Skeletal muscle tissue (tissue), 4 donors: Measurements from ENCODE around the gene MADD. TPM values are rescaled to one million over a fixed set of nuclear protein-coding genes. Genes with fewer than 3 reads are reported as not detected.
A peak's percentile ranks its signal among the peaks of the same experiment; 100 is the strongest.

Source experiments
- H3K27ac ChIP-seq: one replicate; pipeline ENCODE4 v1.7.0; 2013; ENCODE audit warnings: mild to moderate bottlenecking, low read depth, low read length, inconsistent platforms
- H3K27me3 ChIP-seq, 3 donors: one replicate each; pipeline ENCODE4 v1.7.0; 2013; ENCODE audit warnings: low read length in 3 of 3; ENCODE audit not compliant: control insufficient read depth in 3 of 3, insufficient read depth in 3 of 3
- H3K36me3 ChIP-seq, 3 donors: one replicate each; pipeline ENCODE4 v1.7.0; 2013; ENCODE audit warnings: low read length in 3 of 3; ENCODE audit not compliant: control insufficient read depth in 3 of 3, insufficient read depth in 3 of 3
- H3K4me1 ChIP-seq, 3 donors: one replicate each; pipeline ENCODE4 v1.7.0; 2013; ENCODE audit warnings: low read length in 3 of 3, mild to moderate bottlenecking in 3 of 3; ENCODE audit not compliant: control insufficient read depth in 3 of 3, insufficient read depth in 3 of 3
- H3K4me3 ChIP-seq, 3 donors: one replicate each; pipeline ENCODE4 v1.7.0; 2013; ENCODE audit warnings: low read length in 3 of 3
- H3K9ac ChIP-seq, 3 donors: one replicate each; pipeline ENCODE4 v1.7.0; 2013; ENCODE audit warnings: low read length in 3 of 3, mild to moderate bottlenecking in 3 of 3, moderate library complexity in 2 of 3, low read depth in 1 of 3
- H3K9me3 ChIP-seq, 3 donors: one replicate each; pipeline ENCODE4 v1.7.0; 2013; ENCODE audit warnings: low read length in 3 of 3; ENCODE audit not compliant: control insufficient read depth in 3 of 3
- total RNA-seq: library from RNA; depleted of rRNA; stranded (reverse); fragments of >200 nt; gene quantifications from one replicate; pipeline ENCODE4 v1.2.3, GENCODE V29; 2014
- donor health status: Osteomylitis.

Gene MADD
- total RNA-seq, 1 donor from 2014 or later, result 15.7 TPM

DNA sequence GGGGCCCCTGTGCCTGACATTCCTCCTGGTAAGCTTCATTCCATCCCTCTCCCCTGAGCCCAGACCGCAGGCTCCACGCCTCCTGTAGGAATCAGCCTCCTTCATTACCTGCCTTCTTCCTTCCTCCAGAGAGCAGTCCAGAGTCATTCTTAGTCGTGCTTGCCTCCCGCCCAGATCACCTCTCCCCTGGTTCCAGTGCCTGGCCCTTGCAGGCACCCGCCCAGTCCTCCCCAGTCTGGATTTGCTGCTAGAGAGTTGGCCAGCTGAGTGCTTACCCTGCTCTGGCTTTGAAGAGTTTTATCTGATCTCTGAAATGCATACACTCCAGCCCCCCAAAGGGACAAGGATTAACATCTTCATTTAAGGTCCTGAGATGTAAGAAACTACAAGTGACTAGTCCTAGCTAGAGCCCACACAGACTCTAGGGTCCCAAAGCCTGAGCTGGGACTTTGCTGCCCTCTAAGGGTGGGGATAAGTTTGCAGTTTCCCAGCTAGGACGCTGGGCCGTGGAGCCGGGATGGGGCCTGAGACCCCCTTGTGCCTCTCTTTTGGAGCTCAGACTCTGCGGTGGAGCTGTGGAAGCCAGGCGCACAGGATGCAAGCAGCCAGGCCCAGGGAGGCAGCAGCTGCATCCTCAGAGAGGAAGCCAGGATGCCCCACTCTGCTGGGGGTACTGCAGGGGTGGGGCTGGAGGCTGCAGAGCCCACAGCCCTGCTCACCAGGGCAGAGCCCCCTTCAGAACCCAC lies 10.5 kb upstream of the MADD start:
- peak overlapping the region; percentile 28 to 57 (median 40) for H3K9ac ChIP-seq
- H3K27me3 ChIP-seq, result no peaks in the 10 kb centered on the region
- no peak overlapping the region for H3K27ac ChIP-seq
- H3K4me1 ChIP-seq, result peaks cover 36 to 39% (median 36%) of the 10 kb centered on the region in 3 donors
- H3K9me3 ChIP-seq, result no peaks in the 10 kb centered on the region
- peaks cover 0 to 9% (median 3%) of the 10 kb centered on the region in 3 donors for H3K36me3 ChIP-seq
- peak overlapping the region; percentile 29 to 75 (median 48) for H3K4me3 ChIP-seq

DNA sequence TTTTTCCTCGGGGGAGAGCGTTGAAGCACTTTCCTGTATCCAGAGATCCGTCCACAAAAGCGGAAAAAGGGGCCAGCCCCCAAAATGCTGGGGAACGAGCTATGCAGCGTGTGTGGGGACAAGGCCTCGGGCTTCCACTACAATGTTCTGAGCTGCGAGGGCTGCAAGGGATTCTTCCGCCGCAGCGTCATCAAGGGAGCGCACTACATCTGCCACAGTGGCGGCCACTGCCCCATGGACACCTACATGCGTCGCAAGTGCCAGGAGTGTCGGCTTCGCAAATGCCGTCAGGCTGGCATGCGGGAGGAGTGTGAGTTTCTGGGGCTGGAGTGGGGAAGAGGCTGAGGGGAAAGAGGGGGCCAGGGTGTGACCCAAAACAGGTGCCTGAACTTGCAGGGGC lies 9.6 kb upstream of the MADD start:
- Histone ChIP-seq H3K27ac (no peak overlapping the region), H3K27me3 (no peaks in the 10 kb centered on the region), H3K4me3 (no peak overlapping the region), H3K36me3 (peaks cover 0 to 9% (median 3%) of the 10 kb centered on the region in 3 donors), H3K9me3 (no peaks in the 10 kb centered on the region), H3K4me1 (peaks cover 27 to 33% (median 28%) of the 10 kb centered on the region in 3 donors), H3K9ac (no peak overlapping the region)

DNA sequence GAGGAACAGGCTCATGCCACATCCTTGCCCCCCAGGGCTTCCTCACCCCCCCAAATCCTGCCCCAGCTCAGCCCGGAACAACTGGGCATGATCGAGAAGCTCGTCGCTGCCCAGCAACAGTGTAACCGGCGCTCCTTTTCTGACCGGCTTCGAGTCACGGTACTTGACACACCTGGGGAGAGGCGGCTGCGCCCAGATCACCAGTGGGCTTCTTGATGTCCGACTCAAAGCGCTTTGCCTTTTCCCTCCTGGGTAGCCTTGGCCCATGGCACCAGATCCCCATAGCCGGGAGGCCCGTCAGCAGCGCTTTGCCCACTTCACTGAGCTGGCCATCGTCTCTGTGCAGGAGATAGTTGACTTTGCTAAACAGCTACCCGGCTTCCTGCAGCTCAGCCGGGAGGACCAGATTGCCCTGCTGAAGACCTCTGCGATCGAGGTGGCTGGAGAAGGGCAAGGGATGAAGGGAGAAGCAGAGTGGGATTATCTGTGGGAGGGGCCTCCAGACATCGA lies 8.6 kb upstream of the MADD start:
- Histone ChIP-seq H3K9ac (no peak overlapping the region), H3K36me3 (peaks cover 0 to 13% (median 3%) of the 10 kb centered on the region in 3 donors), H3K27me3 (no peaks in the 10 kb centered on the region), H3K27ac (no peak overlapping the region), H3K4me1 (peaks cover 25 to 27% (median 27%) of the 10 kb centered on the region in 3 donors), H3K9me3 (no peaks in the 10 kb centered on the region), H3K4me3 (no peak overlapping the region)

DNA sequence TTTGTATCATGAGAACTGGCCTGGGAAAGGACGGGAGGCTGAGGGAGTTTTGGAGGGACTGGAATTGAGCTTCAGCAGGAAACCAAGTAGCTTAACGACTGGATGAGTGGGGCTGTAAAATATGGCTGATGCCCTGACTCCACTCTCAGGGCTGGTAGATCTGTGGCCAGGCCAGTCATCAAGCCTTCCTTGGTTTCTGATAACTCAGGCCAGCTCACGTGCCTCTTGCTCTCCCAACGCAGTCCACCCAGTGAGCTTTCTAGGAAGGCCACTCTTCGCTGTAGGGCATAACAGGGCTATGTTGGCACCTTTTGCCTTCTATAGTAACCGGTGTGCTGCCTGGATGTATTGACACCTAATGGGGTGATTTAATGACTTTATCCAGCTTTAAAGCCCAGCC lies 5.8 kb upstream of the MADD start:
- no peak overlapping the region for H3K9ac ChIP-seq
- peaks cover 0 to 19% (median 3%) of the 10 kb centered on the region in 3 donors for H3K36me3 ChIP-seq
- H3K9me3 ChIP-seq, result no peaks in the 10 kb centered on the region
- H3K27ac ChIP-seq, result no peak overlapping the region
- H3K4me1 ChIP-seq, result peaks cover 19 to 22% (median 21%) of the 10 kb centered on the region in 3 donors
- no peaks in the 10 kb centered on the region for H3K27me3 ChIP-seq
- no peak overlapping the region for H3K4me3 ChIP-seq

DNA sequence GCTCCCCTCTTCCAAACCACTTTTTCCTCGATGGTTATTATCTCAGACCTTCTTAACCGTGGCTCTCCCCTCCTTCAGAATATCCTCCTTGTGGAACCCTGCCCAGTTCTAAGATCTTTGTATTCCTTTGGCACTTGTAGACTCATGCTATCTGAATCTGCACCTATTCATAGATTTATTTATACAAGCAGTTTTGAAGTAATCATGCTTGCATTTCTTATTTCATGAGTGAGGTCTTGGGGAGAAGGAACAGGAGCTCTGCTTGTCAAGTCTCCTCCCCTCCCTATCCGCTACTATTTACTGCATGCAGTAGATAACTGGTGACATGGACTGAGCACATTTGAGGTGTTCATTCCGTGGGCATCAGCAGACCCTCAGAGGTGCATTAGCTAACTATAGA lies 5.4 kb upstream of the MADD start:
- peaks cover 0 to 19% (median 3%) of the 10 kb centered on the region in 3 donors for H3K36me3 ChIP-seq
- no peak overlapping the region for H3K9ac ChIP-seq
- H3K27ac ChIP-seq, result no peak overlapping the region
- no peaks in the 10 kb centered on the region for H3K9me3 ChIP-seq
- H3K27me3 ChIP-seq, result no peaks in the 10 kb centered on the region
- no peak overlapping the region for H3K4me3 ChIP-seq
- H3K4me1 ChIP-seq, result peaks cover 17 to 20% (median 19%) of the 10 kb centered on the region in 3 donors

DNA sequence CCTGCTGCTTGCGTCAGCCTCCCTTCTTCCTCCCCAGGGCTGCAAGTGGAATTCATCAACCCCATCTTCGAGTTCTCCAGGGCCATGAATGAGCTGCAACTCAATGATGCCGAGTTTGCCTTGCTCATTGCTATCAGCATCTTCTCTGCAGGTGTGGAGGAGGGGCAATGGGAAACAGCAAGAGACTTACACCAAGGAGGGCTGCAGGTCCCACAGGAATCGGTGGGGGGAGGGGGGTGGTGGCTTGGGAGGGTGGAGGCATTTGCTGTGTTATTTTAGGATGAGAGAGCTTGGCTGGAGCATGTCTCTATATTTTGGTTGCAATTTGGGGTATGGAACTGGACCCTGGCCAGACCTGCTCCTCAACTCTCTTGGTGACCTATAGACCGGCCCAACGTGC lies 2.1 kb upstream of the MADD start:
- Histone ChIP-seq H3K27me3 (no peaks in the 10 kb centered on the region), H3K9ac (no peak overlapping the region), H3K4me3 (no peak overlapping the region), H3K27ac (no peak overlapping the region), H3K4me1 (peaks cover 36 to 42% (median 40%) of the 10 kb centered on the region in 3 donors), H3K36me3 (peaks cover 0 to 11% (median 0%) of the 10 kb centered on the region in 3 donors), H3K9me3 (no peaks in the 10 kb centered on the region)

DNA sequence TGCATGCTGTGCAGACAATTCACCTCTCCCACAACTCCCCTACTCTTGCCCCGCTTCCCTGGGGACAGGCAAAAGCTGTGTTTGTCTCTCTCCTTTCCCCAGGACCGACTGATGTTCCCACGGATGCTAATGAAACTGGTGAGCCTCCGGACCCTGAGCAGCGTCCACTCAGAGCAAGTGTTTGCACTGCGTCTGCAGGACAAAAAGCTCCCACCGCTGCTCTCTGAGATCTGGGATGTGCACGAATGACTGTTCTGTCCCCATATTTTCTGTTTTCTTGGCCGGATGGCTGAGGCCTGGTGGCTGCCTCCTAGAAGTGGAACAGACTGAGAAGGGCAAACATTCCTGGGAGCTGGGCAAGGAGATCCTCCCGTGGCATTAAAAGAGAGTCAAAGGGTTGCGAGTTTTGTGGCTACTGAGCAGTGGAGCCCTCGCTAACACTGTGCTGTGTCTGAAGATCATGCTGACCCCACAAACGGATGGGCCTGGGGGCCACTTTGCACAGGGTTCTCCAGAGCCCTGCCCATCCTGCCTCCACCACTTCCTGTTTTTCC lies 1.4 kb upstream of the MADD start:
- H3K36me3 ChIP-seq, result peaks cover 0 to 10% (median 0%) of the 10 kb centered on the region in 3 donors
- H3K9ac ChIP-seq, result peak overlapping the region; percentile 63 to 79 (median 67)
- H3K9me3 ChIP-seq, result no peaks in the 10 kb centered on the region
- H3K27me3 ChIP-seq, result no peaks in the 10 kb centered on the region
- H3K4me1 ChIP-seq, result peaks cover 39 to 47% (median 44%) of the 10 kb centered on the region in 3 donors
- H3K27ac ChIP-seq, result peak overlapping the region; percentile 93
- peak overlapping the region; percentile 9 to 87 (median 76) for H3K4me3 ChIP-seq

DNA sequence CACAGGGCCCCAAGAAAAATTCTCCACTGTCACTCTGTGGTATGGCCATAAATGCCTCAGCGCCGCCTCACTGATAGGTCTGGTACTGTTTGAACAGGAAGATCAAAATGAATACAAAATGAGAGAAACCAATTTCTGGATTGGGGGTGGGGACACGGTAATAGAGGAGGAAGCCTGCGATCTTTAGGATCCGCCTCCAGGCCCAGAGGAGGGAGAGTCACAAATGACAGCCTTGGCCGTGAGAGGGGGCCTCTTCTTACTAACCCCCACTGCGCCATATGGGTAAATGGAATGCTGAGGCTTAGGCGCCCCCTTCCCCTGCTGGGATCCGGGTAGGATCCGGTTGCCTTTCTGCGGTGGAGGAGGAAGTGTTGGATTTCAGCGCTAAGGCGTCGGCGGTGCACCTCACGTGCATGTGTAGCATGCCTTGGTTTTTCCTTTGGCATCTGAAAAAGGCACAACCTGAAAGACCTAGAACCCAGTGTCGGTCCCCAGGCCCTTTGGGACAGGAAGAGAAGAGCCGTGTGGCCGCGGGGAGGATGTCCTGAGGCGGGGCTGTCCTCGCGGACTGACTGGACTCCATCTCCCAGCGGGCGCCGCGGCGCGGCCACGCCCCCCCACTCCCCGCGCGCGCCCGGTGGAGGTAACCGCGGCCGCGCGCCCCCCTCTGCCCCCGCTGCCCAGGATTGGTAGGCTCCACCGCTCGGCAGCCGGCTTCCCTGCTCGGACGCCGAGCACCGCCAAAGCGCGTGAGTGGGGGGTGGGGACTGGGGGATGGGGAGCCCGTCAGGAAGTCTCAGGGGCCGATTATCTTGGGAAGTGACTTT lies 718 bp upstream of the MADD start:
- Histone ChIP-seq H3K27ac (peak overlapping the region; percentile 93), H3K9ac (peak overlapping the region; percentile 84 to 93 (median 92)), H3K4me3 (peak overlapping the region; percentile 76 to 88 (median 87)), H3K4me1 (peaks cover 39 to 52% (median 49%) of the 10 kb centered on the region in 3 donors), H3K9me3 (no peaks in the 10 kb centered on the region), H3K36me3 (peaks cover 0 to 10% (median 3%) of the 10 kb centered on the region in 3 donors), H3K27me3 (no peaks in the 10 kb centered on the region)

DNA sequence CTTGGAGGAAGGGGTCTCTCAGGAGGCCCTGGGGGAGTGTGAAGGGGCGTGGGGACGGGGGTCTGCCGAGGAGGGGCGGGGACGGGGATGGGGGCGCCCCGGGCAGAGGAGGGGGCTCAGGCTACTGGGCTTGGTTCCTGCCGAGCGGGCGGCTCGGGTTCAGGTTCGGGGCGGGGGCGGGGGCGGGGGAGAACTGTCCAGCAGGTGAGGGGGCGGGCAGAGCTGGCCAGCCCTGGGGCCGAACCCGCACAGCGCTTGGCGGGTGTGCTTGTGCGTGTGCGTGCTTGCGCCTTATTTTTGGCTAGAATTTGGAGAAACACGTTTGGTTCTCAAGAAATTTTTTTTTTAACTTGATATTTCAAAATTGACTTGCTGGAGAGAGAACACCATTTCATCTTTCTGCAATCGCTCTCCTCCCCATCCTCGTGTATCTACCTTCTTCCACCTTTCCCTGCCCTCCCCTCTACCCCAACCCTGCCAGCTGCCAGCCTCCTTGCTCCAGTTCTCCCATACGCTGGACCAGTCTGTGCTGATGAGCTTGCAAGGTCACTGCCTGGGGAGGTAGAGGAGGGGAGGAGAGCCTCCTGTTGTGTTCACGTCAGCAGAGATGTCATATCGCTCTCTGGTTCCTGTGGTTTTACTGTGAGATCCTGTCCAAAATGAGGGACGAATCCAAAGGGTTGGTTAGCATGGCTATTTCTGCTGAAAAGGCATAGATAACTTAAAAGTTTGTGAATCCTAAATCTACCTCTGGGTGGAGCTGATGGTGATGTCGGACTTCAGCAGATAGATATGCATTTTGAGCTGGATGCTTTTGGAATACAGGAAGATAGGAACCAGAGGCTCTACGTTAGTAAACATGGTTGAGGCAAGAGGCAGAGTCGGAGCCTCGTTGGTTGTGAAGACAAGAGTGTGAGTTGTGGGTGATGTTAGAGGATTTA lies 668 bp downstream of the MADD start:
- Histone ChIP-seq H3K4me3 (peak overlapping the region; percentile 61 to 88 (median 83)), H3K27ac (peak overlapping the region; percentile 93), H3K27me3 (no peaks in the 10 kb centered on the region), H3K36me3 (peaks cover 9 to 22% (median 15%) of the 10 kb centered on the region in 3 donors), H3K9ac (peak overlapping the region; percentile 59 to 92 (median 77)), H3K4me1 (peaks cover 39 to 55% (median 49%) of the 10 kb centered on the region in 3 donors), H3K9me3 (no peaks in the 10 kb centered on the region)
